HepG2 (cell line): ENCODE data around the gene ENTPD2. TPM values are rescaled to one million over a fixed set of nuclear protein-coding genes. Genes with fewer than 3 reads are reported as not detected.

Source experiments
- AKAP8 ChIP-seq: sonication (generic); formaldehyde crosslinking; IDR thresholded peaks from 2 replicates; pipeline ENCODE4 v1.5.1; 2020; ENCODE audit warnings: mild to moderate bottlenecking, missing genetic modification reagents
- ATAD3A ChIP-seq: sonication (generic); formaldehyde crosslinking; IDR thresholded peaks from 2 replicates; pipeline ENCODE4 v1.4.0; 2020; ENCODE audit warnings: missing genetic modification reagents
- CBX2 ChIP-seq, 2 experiments: fragments of 200-600 bp in 1 of 2; sonication (generic); formaldehyde crosslinking in 1 of 2; IDR thresholded peaks; 2 replicates each; pipeline versions ENCODE4 v1.7.0 to v1.8.1; 2018 to 2022; ENCODE audit warnings: low read depth in 2 of 2, low read length in 1 of 2, mild to moderate bottlenecking in 1 of 2, missing genetic modification reagents in 1 of 2
- CCDC6 ChIP-seq: sonication (generic); formaldehyde crosslinking; IDR thresholded peaks from 2 replicates; pipeline ENCODE4 v1.8.1; 2022; ENCODE audit warnings: mild to moderate bottlenecking, missing genetic modification reagents, moderate library complexity
- CEBPB ChIP-seq: IDR thresholded peaks from 2 replicates; pipeline ENCODE4 v1.6.1; 2011; ENCODE audit warnings: low read depth, low read length, improper control_type of control experiment, borderline replicate concordance
- IKZF1 ChIP-seq: fragments of 450-650 bp; IDR thresholded peaks from 2 replicates; pipeline ENCODE4 v1.7.1; 2016
- KDM5A ChIP-seq: fragments of 200-600 bp; sonication (generic); IDR thresholded peaks from 2 replicates; pipeline ENCODE4 v1.7.0; 2018; ENCODE audit warnings: antibody characterized with exemption, mild to moderate bottlenecking, low read length, borderline replicate concordance
- MAFK ChIP-seq, 2 experiments: IDR thresholded peaks in 1 of 2; conservative IDR thresholded peaks in 1 of 2; 2 replicates each; pipeline ENCODE4 v1.6.1; 2011; ENCODE audit warnings: improper control_type of control experiment in 2 of 2, low read length in 2 of 2
- NR2C2 ChIP-seq: sonication (generic); formaldehyde crosslinking; IDR thresholded peaks from 2 replicates; pipeline ENCODE4 v1.4.0; 2020; ENCODE audit warnings: missing genetic modification reagents, mild to moderate bottlenecking, moderate library complexity, borderline replicate concordance
- NR2F6 ChIP-seq, 2 experiments: IDR thresholded peaks; 2 replicates each; pipeline ENCODE4 v1.6.1; 2016; ENCODE audit warnings: antibody characterized with exemption in 1 of 2, mild to moderate bottlenecking in 1 of 2
- SIX4 ChIP-seq: sonication (generic); formaldehyde crosslinking; IDR thresholded peaks from 2 replicates; pipeline ENCODE4 v1.4.0; 2020; ENCODE audit warnings: missing genetic modification reagents
- SP2 ChIP-seq: sonication (generic); formaldehyde crosslinking; IDR thresholded peaks from 2 replicates; pipeline ENCODE4 v1.5.1; 2020; ENCODE audit warnings: mild to moderate bottlenecking, missing genetic modification reagents
- TBP ChIP-seq: sonication (generic); formaldehyde crosslinking; IDR thresholded peaks from 2 replicates; pipeline ENCODE4 v1.5.0; 2020; ENCODE audit warnings: missing genetic modification reagents
- ZNF263 ChIP-seq: sonication (generic); formaldehyde crosslinking; IDR thresholded peaks from 2 replicates; pipeline ENCODE4 v1.4.0; 2020; ENCODE audit warnings: missing genetic modification reagents
- ZNF780A ChIP-seq: sonication (generic); formaldehyde crosslinking; IDR thresholded peaks from 2 replicates; pipeline ENCODE4 v1.8.0; 2022; ENCODE audit warnings: mild to moderate bottlenecking, missing genetic modification reagents, moderate library complexity
- ZSCAN21 ChIP-seq: sonication (generic); formaldehyde crosslinking; IDR thresholded peaks from 2 replicates; pipeline ENCODE4 v1.8.0; 2022; ENCODE audit warnings: mild to moderate bottlenecking, missing genetic modification reagents, moderate library complexity, borderline replicate concordance
- polyA plus RNA-seq, 8 experiments: library from polyadenylated mRNA; depleted of rRNA in 3 of 8; stranded (reverse) in 7 of 8; unstranded in 1 of 8; fragments of >200 nt; fragmentation: Illumina TruSeq in 4 of 8; extraction: Trizol in 4 of 8; gene quantifications; 2 replicates each; pipeline versions ENCODE4 v1.2.1 to v1.2.3, GENCODE V29; 2011 to 2016; ENCODE audit warnings: low read depth in 4 of 8, missing spikeins in 1 of 8, mixed read lengths in 1 of 8; ENCODE audit not compliant: insufficient read depth in 1 of 8
- total RNA-seq, 5 experiments: library from RNA; depleted of rRNA; stranded (reverse); fragments of >200 nt; fragmentation: Illumina TruSeq; extraction: Trizol; gene quantifications; 2 replicates each; pipeline ENCODE4 v1.2.3, GENCODE V29; 2016; ENCODE audit warnings: low read depth in 1 of 5
- TF ChIP-seq, protein P1 (sequence below): sonication (generic); formaldehyde crosslinking; IDR thresholded peaks from 2 replicates; pipeline ENCODE4 v1.9.0; 2021; ENCODE audit warnings: mild to moderate bottlenecking, missing genetic modification reagents
- TF ChIP-seq, protein P2 (sequence below): sonication (generic); formaldehyde crosslinking; IDR thresholded peaks from 2 replicates; pipeline ENCODE4 v1.4.0; 2020; ENCODE audit warnings: mild to moderate bottlenecking, missing genetic modification reagents, borderline replicate concordance
- TF ChIP-seq, protein P3 (sequence below): sonication (generic); formaldehyde crosslinking; IDR thresholded peaks from 2 replicates; pipeline ENCODE4 v1.5.0; 2020; ENCODE audit warnings: missing genetic modification reagents, mild to moderate bottlenecking, borderline replicate concordance

Gene ENTPD2
- total and polyA plus RNA-seq, 2 of the 13 experiments (the other 11 are each of a cell fraction or from before 2014, with no cell fraction given): 0.95 to 3.2 TPM

DNA sequence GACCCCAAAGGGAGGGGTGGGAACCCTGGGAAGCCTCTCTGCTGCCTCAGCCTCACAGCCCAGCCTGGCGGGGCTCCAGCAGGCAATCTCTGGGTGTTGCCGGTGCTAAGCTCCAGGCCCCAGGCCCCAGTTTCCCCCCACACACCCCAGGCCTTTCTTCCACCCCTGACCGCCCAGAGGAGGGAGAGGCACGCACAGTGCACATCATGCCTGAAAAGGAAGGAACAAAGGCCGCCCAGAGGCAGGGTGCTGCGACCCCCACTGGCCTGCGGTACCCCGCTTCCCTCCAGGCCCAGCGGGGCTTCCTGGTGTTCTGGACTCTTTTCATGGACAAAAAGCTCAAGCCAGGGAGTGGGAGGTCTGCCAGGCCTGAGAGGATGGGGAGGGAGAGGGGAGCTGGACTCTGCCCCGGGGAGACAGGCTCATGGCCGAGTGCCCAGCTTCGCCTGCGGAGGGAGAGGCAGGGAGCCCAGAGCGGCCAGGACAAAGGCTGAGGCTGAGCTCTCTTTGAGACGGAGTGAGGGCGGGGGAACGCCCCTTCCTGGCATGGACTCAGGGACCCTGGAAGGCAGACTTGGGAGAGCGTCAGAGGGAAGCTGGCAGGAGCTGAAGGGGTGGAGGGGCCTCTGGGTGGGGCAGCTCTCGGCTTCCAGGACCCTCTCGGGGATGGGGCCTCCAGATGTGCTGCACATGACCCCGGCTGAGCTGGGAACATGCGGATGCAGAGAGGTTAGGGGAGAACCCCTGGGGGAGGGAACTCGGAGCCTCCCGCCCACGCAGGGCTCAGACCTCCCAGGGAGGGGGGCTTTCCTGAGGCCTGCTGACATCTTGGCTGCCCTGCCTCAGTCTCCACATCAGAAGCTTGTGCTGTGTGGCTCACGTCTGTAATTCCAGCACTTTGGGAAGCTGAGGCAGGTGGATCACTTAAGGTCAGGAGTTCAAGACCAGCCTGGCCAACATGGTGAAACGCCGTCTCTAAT, 1.8 kb upstream of the ENTPD2 start (continued):
- TF ChIP-seq SIX4 (CRISPR knock-in tag) (0 out of 2 replicates have a peak, but pooled peaks have one; percentile 19), KDM5A (no peak), TBP (CRISPR knock-in tag) (no peak), NR2C2 (CRISPR knock-in tag) (no peak; the same call in 1 of the 2 replicates), NR2F6 (IDR thresholded peaks at IDR 0.05) (no peak), NR2F6 (CRISPR knock-in tag; IDR thresholded peaks at IDR 0.05) (peak; percentile 45; the same call in 1 of the 2 replicates), SP2 (CRISPR knock-in tag) (no peak), IKZF1 (no peak), AKAP8 (peak; percentile 82), ZNF780A (no peak), ZSCAN21 (CRISPR knock-in tag) (peak; percentile 81; the same call in 1 of the 2 replicates), CEBPB (no peak), ATAD3A (CRISPR knock-in tag) (no peak), CBX2 (IDR thresholded peaks at IDR 0.05; ENCODE audit: low read depth, low read length) (no peak), CBX2 (CRISPR knock-in tag; IDR thresholded peaks at IDR 0.05; ENCODE audit: low read depth) (no peak), ZNF263 (CRISPR knock-in tag) (0 out of 2 replicates have a peak, but pooled peaks have one; percentile 4), CCDC6 (no peak), MAFK (conservative IDR thresholded peaks at IDR 0.05 in 1 of 2, IDR thresholded peaks at IDR 0.05 in 1 of 2; ENCODE audit: low read length in 2 of 2) (no peak)
- TF ChIP-seq, protein P1, sequence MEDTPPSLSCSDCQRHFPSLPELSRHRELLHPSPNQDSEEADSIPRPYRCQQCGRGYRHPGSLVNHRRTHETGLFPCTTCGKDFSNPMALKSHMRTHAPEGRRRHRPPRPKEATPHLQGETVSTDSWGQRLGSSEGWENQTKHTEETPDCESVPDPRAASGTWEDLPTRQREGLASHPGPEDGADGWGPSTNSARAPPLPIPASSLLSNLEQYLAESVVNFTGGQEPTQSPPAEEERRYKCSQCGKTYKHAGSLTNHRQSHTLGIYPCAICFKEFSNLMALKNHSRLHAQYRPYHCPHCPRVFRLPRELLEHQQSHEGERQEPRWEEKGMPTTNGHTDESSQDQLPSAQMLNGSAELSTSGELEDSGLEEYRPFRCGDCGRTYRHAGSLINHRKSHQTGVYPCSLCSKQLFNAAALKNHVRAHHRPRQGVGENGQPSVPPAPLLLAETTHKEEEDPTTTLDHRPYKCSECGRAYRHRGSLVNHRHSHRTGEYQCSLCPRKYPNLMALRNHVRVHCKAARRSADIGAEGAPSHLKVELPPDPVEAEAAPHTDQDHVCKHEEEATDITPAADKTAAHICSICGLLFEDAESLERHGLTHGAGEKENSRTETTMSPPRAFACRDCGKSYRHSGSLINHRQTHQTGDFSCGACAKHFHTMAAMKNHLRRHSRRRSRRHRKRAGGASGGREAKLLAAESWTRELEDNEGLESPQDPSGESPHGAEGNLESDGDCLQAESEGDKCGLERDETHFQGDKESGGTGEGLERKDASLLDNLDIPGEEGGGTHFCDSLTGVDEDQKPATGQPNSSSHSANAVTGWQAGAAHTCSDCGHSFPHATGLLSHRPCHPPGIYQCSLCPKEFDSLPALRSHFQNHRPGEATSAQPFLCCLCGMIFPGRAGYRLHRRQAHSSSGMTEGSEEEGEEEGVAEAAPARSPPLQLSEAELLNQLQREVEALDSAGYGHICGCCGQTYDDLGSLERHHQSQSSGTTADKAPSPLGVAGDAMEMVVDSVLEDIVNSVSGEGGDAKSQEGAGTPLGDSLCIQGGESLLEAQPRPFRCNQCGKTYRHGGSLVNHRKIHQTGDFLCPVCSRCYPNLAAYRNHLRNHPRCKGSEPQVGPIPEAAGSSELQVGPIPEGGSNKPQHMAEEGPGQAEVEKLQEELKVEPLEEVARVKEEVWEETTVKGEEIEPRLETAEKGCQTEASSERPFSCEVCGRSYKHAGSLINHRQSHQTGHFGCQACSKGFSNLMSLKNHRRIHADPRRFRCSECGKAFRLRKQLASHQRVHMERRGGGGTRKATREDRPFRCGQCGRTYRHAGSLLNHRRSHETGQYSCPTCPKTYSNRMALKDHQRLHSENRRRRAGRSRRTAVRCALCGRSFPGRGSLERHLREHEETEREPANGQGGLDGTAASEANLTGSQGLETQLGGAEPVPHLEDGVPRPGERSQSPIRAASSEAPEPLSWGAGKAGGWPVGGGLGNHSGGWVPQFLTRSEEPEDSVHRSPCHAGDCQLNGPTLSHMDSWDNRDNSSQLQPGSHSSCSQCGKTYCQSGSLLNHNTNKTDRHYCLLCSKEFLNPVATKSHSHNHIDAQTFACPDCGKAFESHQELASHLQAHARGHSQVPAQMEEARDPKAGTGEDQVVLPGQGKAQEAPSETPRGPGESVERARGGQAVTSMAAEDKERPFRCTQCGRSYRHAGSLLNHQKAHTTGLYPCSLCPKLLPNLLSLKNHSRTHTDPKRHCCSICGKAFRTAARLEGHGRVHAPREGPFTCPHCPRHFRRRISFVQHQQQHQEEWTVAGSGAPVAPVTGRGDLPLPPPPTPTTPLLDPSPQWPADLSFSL (CRISPR knock-in tag): no peak
- TF ChIP-seq, protein P2, sequence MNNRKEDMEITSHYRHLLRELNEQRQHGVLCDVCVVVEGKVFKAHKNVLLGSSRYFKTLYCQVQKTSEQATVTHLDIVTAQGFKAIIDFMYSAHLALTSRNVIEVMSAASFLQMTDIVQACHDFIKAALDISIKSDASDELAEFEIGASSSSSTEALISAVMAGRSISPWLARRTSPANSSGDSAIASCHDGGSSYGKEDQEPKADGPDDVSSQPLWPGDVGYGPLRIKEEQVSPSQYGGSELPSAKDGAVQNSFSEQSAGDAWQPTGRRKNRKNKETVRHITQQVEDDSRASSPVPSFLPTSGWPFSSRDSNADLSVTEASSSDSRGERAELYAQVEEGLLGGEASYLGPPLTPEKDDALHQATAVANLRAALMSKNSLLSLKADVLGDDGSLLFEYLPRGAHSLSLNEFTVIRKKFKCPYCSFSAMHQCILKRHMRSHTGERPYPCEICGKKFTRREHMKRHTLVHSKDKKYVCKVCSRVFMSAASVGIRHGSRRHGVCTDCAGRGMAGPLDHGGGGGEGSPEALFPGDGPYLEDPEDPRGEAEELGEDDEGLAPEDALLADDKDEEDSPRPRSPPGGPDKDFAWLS: no peak; the same call in 1 of the 2 replicates
- TF ChIP-seq, protein P3, sequence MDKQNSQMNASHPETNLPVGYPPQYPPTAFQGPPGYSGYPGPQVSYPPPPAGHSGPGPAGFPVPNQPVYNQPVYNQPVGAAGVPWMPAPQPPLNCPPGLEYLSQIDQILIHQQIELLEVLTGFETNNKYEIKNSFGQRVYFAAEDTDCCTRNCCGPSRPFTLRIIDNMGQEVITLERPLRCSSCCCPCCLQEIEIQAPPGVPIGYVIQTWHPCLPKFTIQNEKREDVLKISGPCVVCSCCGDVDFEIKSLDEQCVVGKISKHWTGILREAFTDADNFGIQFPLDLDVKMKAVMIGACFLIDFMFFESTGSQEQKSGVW (CRISPR knock-in tag): no peak
